Cardiac muscle cell (in vitro differentiated cells and primary cell): ENCODE measurements around the gene NAV2. TPM values are rescaled to one million over a fixed set of nuclear protein-coding genes. Genes with fewer than 3 reads are reported as not detected.
A peak's percentile ranks its signal among the peaks of the same experiment; 100 is the strongest.
"Not testable (repeated sequence)": the region's sequence is repeated elsewhere in the genome, so short reads cannot be mapped to it uniquely, and the experiment has no call there.

Source experiments
- DNase-seq, 2 donors: peaks; one replicate each; pipeline versions ENCODE4 v3.0.0 to v3.0.0-alpha.2; 2010 to 2017; ENCODE audit warnings: low read depth in 1 of 2, low spot score in 1 of 2
- H3K27ac ChIP-seq: fragments of 200-600 bp; sonication (generic); 2 replicates; pipeline ENCODE4 v1.5.1; 2016
- H3K27me3 ChIP-seq: fragments of 200-600 bp; sonication (generic); 2 replicates; pipeline ENCODE4 v1.6.0; 2016; ENCODE audit warnings: control low read depth
- H3K36me3 ChIP-seq: fragments of 200-600 bp; sonication (generic); 2 replicates; pipeline ENCODE4 v1.5.1; 2016; ENCODE audit warnings: control low read depth
- H3K4me1 ChIP-seq: fragments of 200-600 bp; sonication (generic); 2 replicates; pipeline ENCODE4 v1.8.1; 2017; ENCODE audit warnings: low read depth, mild to moderate bottlenecking, mixed run types
- H3K4me3 ChIP-seq: fragments of 200-600 bp; sonication (generic); 2 replicates; pipeline ENCODE4 v1.5.1; 2016; ENCODE audit warnings: mild to moderate bottlenecking
- H3K9me3 ChIP-seq: fragments of 200-600 bp; sonication (generic); 2 replicates; pipeline ENCODE4 v1.5.1; 2017; ENCODE audit warnings: low read depth, mild to moderate bottlenecking, control low read depth
- polyA plus RNA-seq: library from polyadenylated mRNA; unstranded; fragments of >200 nt; fragmentation: Nextera tagmentation; extraction: Ambion mirVana; gene quantifications from 2 replicates; pipeline ENCODE4 v1.2.1, GENCODE V29; 2016
- total RNA-seq: library from RNA; depleted of rRNA; stranded (reverse); fragments of >200 nt; gene quantifications from 2 replicates; pipeline ENCODE4 v1.2.3, GENCODE V29; 2016
- TF ChIP-seq, protein P1 (sequence below): IDR thresholded peaks from 2 replicates; pipeline ENCODE4 v1.5.1; 2012; ENCODE audit warnings: low read depth, mild to moderate bottlenecking, low read length

Gene NAV2
- total and polyA plus RNA-seq, 2 experiments from 2014 or later: 113 to 164 TPM

- TF ChIP-seq, protein P1, sequence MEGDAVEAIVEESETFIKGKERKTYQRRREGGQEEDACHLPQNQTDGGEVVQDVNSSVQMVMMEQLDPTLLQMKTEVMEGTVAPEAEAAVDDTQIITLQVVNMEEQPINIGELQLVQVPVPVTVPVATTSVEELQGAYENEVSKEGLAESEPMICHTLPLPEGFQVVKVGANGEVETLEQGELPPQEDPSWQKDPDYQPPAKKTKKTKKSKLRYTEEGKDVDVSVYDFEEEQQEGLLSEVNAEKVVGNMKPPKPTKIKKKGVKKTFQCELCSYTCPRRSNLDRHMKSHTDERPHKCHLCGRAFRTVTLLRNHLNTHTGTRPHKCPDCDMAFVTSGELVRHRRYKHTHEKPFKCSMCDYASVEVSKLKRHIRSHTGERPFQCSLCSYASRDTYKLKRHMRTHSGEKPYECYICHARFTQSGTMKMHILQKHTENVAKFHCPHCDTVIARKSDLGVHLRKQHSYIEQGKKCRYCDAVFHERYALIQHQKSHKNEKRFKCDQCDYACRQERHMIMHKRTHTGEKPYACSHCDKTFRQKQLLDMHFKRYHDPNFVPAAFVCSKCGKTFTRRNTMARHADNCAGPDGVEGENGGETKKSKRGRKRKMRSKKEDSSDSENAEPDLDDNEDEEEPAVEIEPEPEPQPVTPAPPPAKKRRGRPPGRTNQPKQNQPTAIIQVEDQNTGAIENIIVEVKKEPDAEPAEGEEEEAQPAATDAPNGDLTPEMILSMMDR: no peak
- DNase-seq: peak in 1 of 2 donors; percentile 84
- H3K4me1 ChIP-seq: no peaks in the 10 kb centered on the region
These were observed 180.2 kb downstream of the NAV2 start for GRCh38 chr11:19892876-19893275.

GRCh38 chr11:19894404-19894803, 181.8 kb downstream of the NAV2 start:
- Histone ChIP-seq H3K9me3 (no peaks in the 10 kb centered on the region), H3K4me3 (no peak overlapping the region), H3K27me3 (no peaks in the 10 kb centered on the region), H3K27ac (no peak overlapping the region), H3K4me1 (no peaks in the 10 kb centered on the region), H3K36me3 (no peaks in the 10 kb centered on the region)
- TF ChIP-seq, protein P1: no peak
- DNase-seq: no peak

More at GRCh38 chr11:19892876-19893275, 180.2 kb downstream of the NAV2 start:
- Histone ChIP-seq H3K9me3 (no peaks in the 10 kb centered on the region), H3K27ac (no peak overlapping the region), H3K4me3 (no peak overlapping the region), H3K36me3 (no peaks in the 10 kb centered on the region), H3K27me3 (no peaks in the 10 kb centered on the region)

DNA sequence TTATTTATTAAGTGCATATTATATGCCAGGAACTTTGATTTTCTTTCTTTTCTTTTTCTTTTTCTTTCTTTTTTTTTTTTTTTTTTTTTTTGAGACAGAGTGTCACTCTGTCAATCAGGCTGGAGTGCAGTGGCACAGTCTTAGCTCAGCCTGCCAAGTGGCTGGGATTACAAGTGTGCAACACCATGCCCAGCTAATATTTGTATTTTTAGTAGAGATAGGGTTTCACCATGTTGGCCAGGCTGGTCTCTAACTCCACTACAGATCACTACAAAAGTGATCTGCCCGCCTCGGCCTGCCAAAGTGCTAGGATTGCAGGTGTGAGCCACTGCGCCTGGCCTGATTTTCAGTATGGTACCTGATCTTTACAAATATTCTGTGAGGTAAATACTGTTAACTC, 182.4 kb downstream of the NAV2 start:
- not testable (repeated sequence) for H3K4me3 ChIP-seq, DNase-seq, H3K9me3 ChIP-seq, H3K27me3 ChIP-seq, H3K27ac ChIP-seq, H3K36me3 ChIP-seq, H3K4me1 ChIP-seq

- H3K9me3 ChIP-seq: no peaks in the 10 kb centered on the region
- DNase-seq: no peak
- H3K4me3 ChIP-seq: no peak overlapping the region
These were observed 183.1 kb downstream of the NAV2 start for GRCh38 chr11:19895776-19896175.

GRCh38 chr11:19903620-19904069, 191.0 kb downstream of the NAV2 start:
- DNase-seq: peak; percentile 88 to 89
- Histone ChIP-seq H3K4me3 (no peak overlapping the region), H3K9me3 (no peaks in the 10 kb centered on the region), H3K27ac (no peak overlapping the region), H3K4me1 (no peaks in the 10 kb centered on the region), H3K27me3 (peaks cover 3% of the 10 kb centered on the region), H3K36me3 (no peaks in the 10 kb centered on the region)
- TF ChIP-seq, protein P1: peak; percentile 87

More at GRCh38 chr11:19895776-19896175, 183.1 kb downstream of the NAV2 start:
- no peaks in the 10 kb centered on the region for H3K36me3 ChIP-seq
- no peaks in the 10 kb centered on the region for H3K4me1 ChIP-seq
- H3K27me3 ChIP-seq: no peaks in the 10 kb centered on the region
- TF ChIP-seq, protein P1: no peak
- H3K27ac ChIP-seq: no peak overlapping the region

- DNase-seq: peak; percentile 72 to 75
- Histone ChIP-seq H3K4me3 (no peak overlapping the region), H3K4me1 (no peaks in the 10 kb centered on the region), H3K9me3 (no peaks in the 10 kb centered on the region), H3K27me3 (peaks cover 3% of the 10 kb centered on the region), H3K36me3 (no peaks in the 10 kb centered on the region), H3K27ac (peak overlapping the region; percentile 11)
- TF ChIP-seq, protein P1: peak; percentile 64
These were observed 192.7 kb downstream of the NAV2 start for GRCh38 chr11:19905280-19905853.
